Hepatocyte (in vitro differentiated cells): ENCODE results near the gene DTNA. TPM values are rescaled to one million over a fixed set of nuclear protein-coding genes. Genes with fewer than 3 reads are reported as not detected.

Experiments used
- DNase-seq: peaks from one replicate; pipeline ENCODE4 v3.0.0-alpha.2; 2016; ENCODE audit warnings: low spot score
- H2AFZ ChIP-seq: fragments of 200-600 bp; sonication (generic); 2 replicates; pipeline ENCODE4 v1.6.0; 2016; ENCODE audit warnings: antibody characterized with exemption, mild to moderate bottlenecking
- H3K27ac ChIP-seq: fragments of 200-600 bp; sonication (generic); 2 replicates; pipeline ENCODE4 v1.5.1; 2016; ENCODE audit warnings: mild to moderate bottlenecking
- H3K27me3 ChIP-seq: fragments of 200-600 bp; sonication (generic); 2 replicates; pipeline ENCODE4 v1.6.1; 2016
- H3K36me3 ChIP-seq: fragments of 200-600 bp; sonication (generic); replicated peaks from 2 replicates; pipeline ENCODE4 v1.5.1; 2016; ENCODE audit warnings: low read depth; ENCODE audit not compliant: insufficient read depth
- H3K4me1 ChIP-seq: fragments of 200-600 bp; sonication (generic); 2 replicates; pipeline ENCODE4 v1.5.1; 2016; ENCODE audit warnings: mild to moderate bottlenecking, moderate library complexity; ENCODE audit not compliant: insufficient read depth
- H3K4me2 ChIP-seq: fragments of 200-600 bp; sonication (generic); 2 replicates; pipeline ENCODE4 v1.6.0; 2016
- H3K4me3 ChIP-seq: fragments of 200-600 bp; sonication (generic); 2 replicates; pipeline ENCODE4 v1.5.1; 2016; ENCODE audit warnings: mild to moderate bottlenecking
- H3K79me2 ChIP-seq: fragments of 200-600 bp; sonication (generic); 2 replicates; pipeline ENCODE4 v1.6.0; 2017; ENCODE audit warnings: mild to moderate bottlenecking
- H3K9me2 ChIP-seq: fragments of 200-600 bp; sonication (generic); replicated peaks from 2 replicates; pipeline ENCODE4 v1.6.0; 2017; ENCODE audit warnings: mild to moderate bottlenecking; ENCODE audit not compliant: insufficient read depth
- H3K9me3 ChIP-seq: fragments of 200-600 bp; sonication (generic); 2 replicates; pipeline ENCODE4 v1.5.1; 2016; ENCODE audit warnings: low read depth, mild to moderate bottlenecking
- H4K20me1 ChIP-seq: fragments of 200-600 bp; sonication (generic); 2 replicates; pipeline ENCODE4 v1.6.0; 2016; ENCODE audit warnings: mild to moderate bottlenecking; ENCODE audit not compliant: insufficient read depth, poor library complexity, severe bottlenecking
- CTCF ChIP-seq: fragments of 200-600 bp; sonication (generic); IDR thresholded peaks from 2 replicates; pipeline ENCODE4 v1.5.1; 2016; ENCODE audit warnings: antibody characterized with exemption, mild to moderate bottlenecking; ENCODE audit not compliant: poor library complexity
- EZH2 ChIP-seq: fragments of 200-600 bp; sonication (generic); IDR thresholded peaks from 2 replicates; pipeline ENCODE4 v1.6.1; 2016; ENCODE audit warnings: antibody characterized with exemption, mild to moderate bottlenecking, borderline replicate concordance
- EZH2phosphoT487 ChIP-seq: fragments of 200-600 bp; sonication (generic); IDR thresholded peaks from one replicate; pipeline ENCODE4 v1.6.1; 2018; ENCODE audit warnings: antibody characterized with exemption, mild to moderate bottlenecking, low read depth, moderate library complexity; ENCODE audit not compliant: unreplicated experiment, severe bottlenecking
- WGBS: methylation state at CpG from one replicate; pipeline ENCODE4 v1.1.6; 2016; ENCODE audit warnings: low lambda C conversion rate; ENCODE audit errors: missing lambda C conversion rate; 5-methylcytosine and 5-hydroxymethylcytosine counted together
- polyA plus RNA-seq: library from polyadenylated mRNA; unstranded; fragments of >200 nt; fragmentation: Nextera tagmentation; extraction: Ambion mirVana; gene quantifications from 2 replicates; pipeline ENCODE4 v1.2.1, GENCODE V29; 2016
- total RNA-seq: library from RNA; depleted of rRNA; stranded (reverse); fragments of >200 nt; gene quantifications from 2 replicates; pipeline ENCODE4 v1.2.3, GENCODE V29; 2014

The DTNA gene
- total and polyA plus RNA-seq, 2 experiments from 2014 or later = 18.3 to 34.0 TPM

- Histone ChIP-seq H3K4me1 (no peaks in the 10 kb centered on the region), H2AFZ (no peak overlapping the region), H3K27ac (no peak overlapping the region), H3K36me3 (no peaks in the 10 kb centered on the region), H3K9me2 (no peaks in the 10 kb centered on the region), H3K4me2 (no peak overlapping the region), H3K9me3 (no peaks in the 10 kb centered on the region), H4K20me1 (no peaks in the 10 kb centered on the region), H3K4me3 (no peak overlapping the region), H3K79me2 (no peaks in the 10 kb centered on the region), H3K27me3 (no peaks in the 10 kb centered on the region)
- TF ChIP-seq EZH2phosphoT487 (no peak), EZH2 (no peak), CTCF (no peak)
- 90% methylated on average over 3 of the region's 3 CpGs for WGBS
- no peak for DNase-seq
These were observed 153.6 kb downstream of the DTNA start for GRCh38 chr18:34863702-34864101.

- H3K9me3 ChIP-seq = no peaks in the 10 kb centered on the region
- H3K4me2 ChIP-seq = no peak overlapping the region
- no peaks in the 10 kb centered on the region for H3K27me3 ChIP-seq
- 93% methylated on average over 3 of the region's 3 CpGs for WGBS
- no peaks in the 10 kb centered on the region for H3K9me2 ChIP-seq
- H4K20me1 ChIP-seq = no peaks in the 10 kb centered on the region
- H3K4me3 ChIP-seq = no peak overlapping the region
- no peak overlapping the region for H2AFZ ChIP-seq
- H3K4me1 ChIP-seq = no peaks in the 10 kb centered on the region
- TF ChIP-seq CTCF (no peak), EZH2phosphoT487 (no peak), EZH2 (no peak)
- H3K79me2 ChIP-seq = no peaks in the 10 kb centered on the region
- H3K36me3 ChIP-seq = no peaks in the 10 kb centered on the region
- DNase-seq = no peak
- H3K27ac ChIP-seq = no peak overlapping the region
These were observed 154.9 kb downstream of the DTNA start for GRCh38 chr18:34864836-34865497.

GRCh38 chr18:34866310-34866709 lies 156.2 kb downstream of the DTNA start:
- Histone ChIP-seq H3K4me2 (no peak overlapping the region), H3K9me2 (no peaks in the 10 kb centered on the region), H3K4me1 (no peaks in the 10 kb centered on the region), H3K79me2 (no peaks in the 10 kb centered on the region), H2AFZ (no peak overlapping the region), H3K27ac (no peak overlapping the region), H3K9me3 (no peaks in the 10 kb centered on the region), H3K36me3 (no peaks in the 10 kb centered on the region), H3K4me3 (no peak overlapping the region), H3K27me3 (no peaks in the 10 kb centered on the region), H4K20me1 (no peaks in the 10 kb centered on the region)
- WGBS = 90% methylated on average over 2 of the region's 2 CpGs
- TF ChIP-seq EZH2 (no peak), CTCF (no peak), EZH2phosphoT487 (no peak)
- DNase-seq = no peak

GRCh38 chr18:34866739-34867138 lies 156.6 kb downstream of the DTNA start:
- TF ChIP-seq EZH2 = no peak
- peak; percentile 58 for TF ChIP-seq CTCF
- no peak for TF ChIP-seq EZH2phosphoT487
- Histone ChIP-seq H3K4me2 (no peak overlapping the region), H2AFZ (no peak overlapping the region), H3K4me1 (no peaks in the 10 kb centered on the region), H3K27ac (no peak overlapping the region), H3K4me3 (no peak overlapping the region), H4K20me1 (no peaks in the 10 kb centered on the region), H3K36me3 (no peaks in the 10 kb centered on the region), H3K79me2 (no peaks in the 10 kb centered on the region), H3K9me3 (no peaks in the 10 kb centered on the region), H3K27me3 (no peaks in the 10 kb centered on the region), H3K9me2 (no peaks in the 10 kb centered on the region)
- WGBS = 57% methylated on average over 4 of the region's 4 CpGs
- DNase-seq = peak; percentile 14
